ENCODE measurements around the gene FAM240A. TPM values are rescaled to one million over a fixed set of nuclear protein-coding genes. Genes with fewer than 3 reads are reported as not detected.

Gene FAM240A
- total and polyA plus RNA-seq, 8 donors = not detected

- H3K4me3 ChIP-seq = no peak overlapping the region
- peaks cover 0 to 7% (median 3%) of the 10 kb centered on the region in 3 donors for H3K4me1 ChIP-seq
- intact Hi-C loops (cut with DNase I) = no loop called here
- H3K36me3 ChIP-seq = peaks cover 0 to 4% (median 0%) of the 10 kb centered on the region in 3 donors
- DNase-seq (peak in 4 of 6 donors; percentile 6 to 43 (median 22)), FAIRE-seq (no peak), ATAC-seq (no peak)
- TF ChIP-seq CTCF (IDR thresholded peaks at IDR 0.05) = no peak
- H3K27ac ChIP-seq = no peak overlapping the region
- H3K9me3 ChIP-seq = no peaks in the 10 kb centered on the region
- WGBS, 2 donors = 69 to 77% methylated on average over 9 of the region's 9 CpGs
- H3K27me3 ChIP-seq = no peaks in the 10 kb centered on the region
These were observed 57.1 kb downstream of the FAM240A start for GRCh38 chr3:46669191-46669999.

GRCh38 chr3:46670000-46670890 lies 57.9 kb downstream of the FAM240A start:
- DNase-seq (peak in 4 of 6 donors; percentile 1 to 28 (median 7)), ATAC-seq (no peak), FAIRE-seq (no peak)
- peaks cover 0 to 7% (median 3%) of the 10 kb centered on the region in 3 donors for H3K4me1 ChIP-seq
- no peak for TF ChIP-seq CTCF (IDR thresholded peaks at IDR 0.05)
- no peak overlapping the region for H3K4me3 ChIP-seq
- H3K27me3 ChIP-seq = no peaks in the 10 kb centered on the region
- intact Hi-C loops (cut with DNase I) = no loop called here
- no peak overlapping the region for H3K27ac ChIP-seq
- 83% methylated on average over 17 of the region's 17 CpGs for WGBS, 2 donors
- peaks cover 0 to 4% (median 0%) of the 10 kb centered on the region in 3 donors for H3K36me3 ChIP-seq
- H3K9me3 ChIP-seq = no peaks in the 10 kb centered on the region

GRCh38 chr3:46670891-46671427 lies 58.6 kb downstream of the FAM240A start:
- WGBS, 2 donors = 94 to 100% methylated on average over 4 of the region's 4 CpGs
- DNase-seq = peak; percentile 0 to 30 (median 7)
- no peak for TF ChIP-seq CTCF (IDR thresholded peaks at IDR 0.05)
- Histone ChIP-seq H3K27ac (no peak overlapping the region), H3K4me1 (peaks cover 0 to 7% (median 3%) of the 10 kb centered on the region in 3 donors), H3K27me3 (no peaks in the 10 kb centered on the region), H3K4me3 (no peak overlapping the region), H3K36me3 (peaks cover 0 to 4% (median 0%) of the 10 kb centered on the region in 3 donors), H3K9me3 (no peaks in the 10 kb centered on the region)
- intact Hi-C loops (cut with DNase I) = no loop called here
- ATAC-seq = no peak
- no peak for FAIRE-seq

GRCh38 chr3:46671541-46672348 lies 59.4 kb downstream of the FAM240A start:
- intact Hi-C loops (cut with DNase I) = no loop called here
- peak; percentile 0 to 37 (median 17) for DNase-seq

More at GRCh38 chr3:46671541-46672348, 59.4 kb downstream of the FAM240A start:
- FAIRE-seq (no peak), ATAC-seq (no peak)
- peaks cover 0 to 4% (median 0%) of the 10 kb centered on the region in 3 donors for H3K36me3 ChIP-seq
- no peak overlapping the region for H3K27ac ChIP-seq
- 91% methylated on average over 24 to 25 of the region's 25 CpGs for WGBS, 2 donors
- no peak for TF ChIP-seq CTCF (IDR thresholded peaks at IDR 0.05)
- no peaks in the 10 kb centered on the region for H3K27me3 ChIP-seq
- H3K4me3 ChIP-seq = no peak overlapping the region
- H3K4me1 ChIP-seq = no peaks in the 10 kb centered on the region
- H3K9me3 ChIP-seq = no peaks in the 10 kb centered on the region
